Lung (tissue), 12 donors: ENCODE data around the gene ZBTB7A. TPM values are rescaled to one million over a fixed set of nuclear protein-coding genes. Genes with fewer than 3 reads are reported as not detected.

ENCODE experiments used
- ATAC-seq: fragments of 200-7000 bp; cut with Tn5 transposase; one replicate; pipeline ENCODE4 v1.9.1; 2020; ENCODE audit warnings: moderate number of reproducible peaks; ENCODE audit not compliant: insufficient read depth, low FRiP score
- DNase-seq, 3 donors: peaks; one replicate each; pipeline ENCODE4 v3.0.0-alpha.2; 2013 to 2017
- H3K27ac ChIP-seq, 2 donors: one replicate each; pipeline ENCODE4 v1.5.1; 2013; ENCODE audit warnings: mild to moderate bottlenecking in 2 of 2, moderate library complexity in 2 of 2, control low read depth in 1 of 2, inconsistent platforms in 1 of 2, low read depth in 1 of 2, low read length in 1 of 2
- H3K27me3 ChIP-seq, 3 donors: one replicate each; pipeline ENCODE4 v1.5.1; 2013; ENCODE audit warnings: low read length in 2 of 3; ENCODE audit not compliant: control insufficient read depth in 3 of 3, insufficient read depth in 3 of 3
- H3K36me3 ChIP-seq, 4 donors: one replicate each; pipeline ENCODE4 v1.5.1; 2013; ENCODE audit warnings: low read length in 4 of 4, mild to moderate bottlenecking in 1 of 4, moderate library complexity in 1 of 4; ENCODE audit not compliant: control insufficient read depth in 4 of 4, insufficient read depth in 4 of 4
- H3K4me1 ChIP-seq, 5 donors: one replicate each; pipeline ENCODE4 v1.5.1; 2013; ENCODE audit warnings: low read length in 5 of 5, mild to moderate bottlenecking in 2 of 5, moderate library complexity in 1 of 5; ENCODE audit not compliant: control insufficient read depth in 5 of 5, insufficient read depth in 5 of 5
- H3K4me3 ChIP-seq: one replicate; pipeline ENCODE4 v1.5.1; 2013; ENCODE audit warnings: mild to moderate bottlenecking, control low read depth, moderate library complexity
- H3K9ac ChIP-seq, 2 donors: one replicate each; pipeline ENCODE4 v1.5.1; 2013; ENCODE audit warnings: low read length in 2 of 2, control low read depth in 1 of 2; ENCODE audit not compliant: insufficient read depth in 1 of 2
- H3K9me3 ChIP-seq, 4 donors: one replicate each; pipeline ENCODE4 v1.5.1; 2013; ENCODE audit warnings: low read length in 3 of 4, mild to moderate bottlenecking in 1 of 4, moderate library complexity in 1 of 4; ENCODE audit not compliant: control insufficient read depth in 4 of 4, insufficient read depth in 3 of 4
- CTCF ChIP-seq: IDR thresholded peaks from 2 replicates; pipeline ENCODE4 v1.5.1; 2012; ENCODE audit warnings: mild to moderate bottlenecking; ENCODE audit errors: control extremely low read depth, extremely low read depth
- WGBS, 2 donors: extraction: QIAGEN DNeasy Blood & Tissue Kit; methylation state at CpG; one replicate each; pipeline ENCODE4 v1.1.7; 2013; 5-methylcytosine and 5-hydroxymethylcytosine counted together
- polyA plus RNA-seq, 2 donors: library from polyadenylated mRNA; stranded (reverse); fragments of 200-250 nt; gene quantifications; one replicate each; pipeline ENCODE4 v1.2.1, GENCODE V29; 2013
- total RNA-seq, 2 donors: library from RNA; depleted of rRNA in 1 of 2; stranded (reverse); fragments of >200 nt in 1 of 2; gene quantifications; one replicate each; pipeline ENCODE4 v1.2.1, GENCODE V29; 2014 to 2021
- donor health status: control.
- donor health status: control.
- donor health status: Bipolar disorder and iron deficiency.
- donor health status: healthy.
- donor health status: DM: yes; HTN: yes; CAD: no.

ZBTB7A gene
- total and polyA plus RNA-seq, 4 donors: 13.4 to 68.0 (median 19.5) TPM

- Histone ChIP-seq H3K36me3 (peaks cover 3 to 51% (median 12%) of the 10 kb centered on the region in 4 donors), H3K4me3 (no peak overlapping the region), H3K27ac (no peak overlapping the region), H3K9me3 (no peaks in the 10 kb centered on the region), H3K9ac (no peak overlapping the region), H3K27me3 (no peaks in the 10 kb centered on the region), H3K4me1 (peaks cover 0 to 21% (median 5%) of the 10 kb centered on the region in 5 donors)
- no peak for TF ChIP-seq CTCF
- DNase-seq (no peak), ATAC-seq (no peak)
- 90 to 91% methylated on average over 33 of the region's 33 CpGs for WGBS, 2 donors
Measured at GRCh38 chr19:4046946-4047683, 19.6 kb downstream of the ZBTB7A start.

- H3K4me3 ChIP-seq: no peak overlapping the region
- no peak for TF ChIP-seq CTCF
- DNase-seq (no peak), ATAC-seq (no peak)
- H3K9ac ChIP-seq: no peak overlapping the region
- peaks cover under 1 to 45% (median 12%) of the 10 kb centered on the region in 4 donors for H3K36me3 ChIP-seq
- no peak overlapping the region for H3K27ac ChIP-seq
- H3K27me3 ChIP-seq: no peaks in the 10 kb centered on the region
- peaks cover 0 to 21% (median 5%) of the 10 kb centered on the region in 5 donors for H3K4me1 ChIP-seq
- H3K9me3 ChIP-seq: no peaks in the 10 kb centered on the region
- 87 to 90% methylated on average over 7 of the region's 7 CpGs for WGBS, 2 donors
Measured at GRCh38 chr19:4046362-4046691, 20.4 kb downstream of the ZBTB7A start.

- no peaks in the 10 kb centered on the region for H3K27me3 ChIP-seq
- H3K36me3 ChIP-seq: peaks cover 0 to 42% (median 10%) of the 10 kb centered on the region in 4 donors
- no peak overlapping the region for H3K4me3 ChIP-seq
- TF ChIP-seq CTCF: no peak
- peaks cover 0 to 21% (median 5%) of the 10 kb centered on the region in 5 donors for H3K4me1 ChIP-seq
- no peak for DNase-seq
- WGBS, 2 donors: 85 to 92% methylated on average over 30 to 32 of the region's 32 CpGs
- H3K9ac ChIP-seq: peak overlapping the region in 1 of 2 donors; percentile 5
- no peak for ATAC-seq
- H3K27ac ChIP-seq: no peak overlapping the region
- H3K9me3 ChIP-seq: no peaks in the 10 kb centered on the region
Measured at GRCh38 chr19:4045597-4046361, 20.9 kb downstream of the ZBTB7A start.
